ENCODE results near the gene DCUN1D3.

DCUN1D3 gene

DNA sequence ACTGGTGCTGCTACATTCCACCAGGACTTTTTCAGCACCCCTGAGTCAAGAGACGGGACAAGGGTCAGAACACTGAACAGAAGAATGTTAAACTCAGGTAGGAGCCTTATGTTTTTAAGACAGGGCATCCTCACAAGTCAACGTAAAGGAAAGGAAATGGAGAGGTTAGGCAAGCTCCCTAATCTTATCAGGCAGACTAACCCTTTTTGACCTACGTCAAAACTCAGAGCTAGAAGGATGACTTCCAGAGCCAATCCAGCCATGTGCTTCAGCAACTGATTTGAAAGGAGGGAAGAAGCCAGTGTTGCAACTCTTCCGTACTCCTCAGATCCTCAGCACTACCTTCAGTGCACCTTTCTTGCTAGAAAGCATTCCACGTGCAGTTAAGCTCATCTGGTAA is 47.0 kb downstream of the DCUN1D3 start:
- Histone ChIP-seq H3K27me3 (ENCODE audit: control insufficient read depth, insufficient read depth, low read length) (no peaks in the 10 kb centered on the region), H3K9me3 (ENCODE audit: control insufficient read depth, low read length) (no peaks in the 10 kb centered on the region), H3K36me3 (ENCODE audit: control insufficient read depth, insufficient read depth, low read length) (no peaks in the 10 kb centered on the region), H3K9ac (ENCODE audit: low read length) (no peak overlapping the region), H3K4me1 (ENCODE audit: control insufficient read depth, insufficient read depth, low read length) (peaks cover 24% of the 10 kb centered on the region), H3K4me3 (ENCODE audit: low read length) (no peak overlapping the region)

DNA sequence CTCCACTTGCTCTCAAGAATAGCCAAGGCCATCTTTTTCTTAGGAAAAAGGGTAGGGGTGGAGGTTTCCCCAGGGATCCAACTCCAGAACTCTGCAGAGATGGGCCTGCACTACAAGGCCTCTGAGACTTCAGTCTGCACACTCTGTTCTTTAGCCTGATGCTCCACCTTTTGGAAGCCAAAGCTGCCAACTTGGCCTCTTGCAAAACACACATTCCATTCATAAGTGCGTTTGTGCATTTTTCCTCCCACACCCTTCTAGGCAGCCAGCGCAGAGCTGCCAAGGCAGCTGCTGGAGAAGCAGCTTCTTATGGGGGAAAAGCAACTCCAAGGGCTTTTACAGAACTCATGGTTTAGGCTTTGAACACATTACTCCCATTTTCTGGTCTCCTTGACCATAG is 48.6 kb downstream of the DCUN1D3 start:
- Histone ChIP-seq H3K4me3 (ENCODE audit: low read length) (no peak overlapping the region), H3K9me3 (ENCODE audit: control insufficient read depth, low read length) (no peaks in the 10 kb centered on the region), H3K27me3 (ENCODE audit: control insufficient read depth, insufficient read depth, low read length) (no peaks in the 10 kb centered on the region), H3K4me1 (ENCODE audit: control insufficient read depth, insufficient read depth, low read length) (peaks cover 24% of the 10 kb centered on the region), H3K36me3 (ENCODE audit: control insufficient read depth, insufficient read depth, low read length) (no peaks in the 10 kb centered on the region), H3K9ac (ENCODE audit: low read length) (peak overlapping the region; percentile 13)

DNA sequence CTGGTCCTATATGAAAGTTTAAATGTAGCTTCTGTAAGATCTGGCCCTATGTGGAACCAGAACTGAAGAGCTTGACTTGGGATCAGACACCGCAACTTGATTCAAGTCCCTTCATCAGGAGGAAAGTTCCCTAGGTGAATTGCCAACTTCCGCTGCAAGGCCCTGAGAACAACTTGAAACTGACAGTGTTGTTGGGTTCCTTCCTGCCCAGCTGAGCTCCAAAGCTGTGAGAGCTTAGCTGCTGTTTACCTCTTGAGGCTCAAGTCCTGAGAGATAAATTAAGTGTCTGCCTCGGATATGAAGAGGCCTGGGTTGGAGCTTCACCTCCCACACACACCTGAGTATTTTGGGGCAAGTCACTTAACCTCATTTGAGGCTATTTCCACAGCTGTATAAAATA is 49.2 kb downstream of the DCUN1D3 start:
- Histone ChIP-seq H3K4me1 (ENCODE audit: control insufficient read depth, insufficient read depth, low read length) (peaks cover 24% of the 10 kb centered on the region), H3K36me3 (ENCODE audit: control insufficient read depth, insufficient read depth, low read length) (no peaks in the 10 kb centered on the region), H3K9me3 (ENCODE audit: control insufficient read depth, low read length) (no peaks in the 10 kb centered on the region), H3K9ac (ENCODE audit: low read length) (peak overlapping the region; percentile 26), H3K4me3 (ENCODE audit: low read length) (no peak overlapping the region), H3K27me3 (ENCODE audit: control insufficient read depth, insufficient read depth, low read length) (no peaks in the 10 kb centered on the region)

DNA sequence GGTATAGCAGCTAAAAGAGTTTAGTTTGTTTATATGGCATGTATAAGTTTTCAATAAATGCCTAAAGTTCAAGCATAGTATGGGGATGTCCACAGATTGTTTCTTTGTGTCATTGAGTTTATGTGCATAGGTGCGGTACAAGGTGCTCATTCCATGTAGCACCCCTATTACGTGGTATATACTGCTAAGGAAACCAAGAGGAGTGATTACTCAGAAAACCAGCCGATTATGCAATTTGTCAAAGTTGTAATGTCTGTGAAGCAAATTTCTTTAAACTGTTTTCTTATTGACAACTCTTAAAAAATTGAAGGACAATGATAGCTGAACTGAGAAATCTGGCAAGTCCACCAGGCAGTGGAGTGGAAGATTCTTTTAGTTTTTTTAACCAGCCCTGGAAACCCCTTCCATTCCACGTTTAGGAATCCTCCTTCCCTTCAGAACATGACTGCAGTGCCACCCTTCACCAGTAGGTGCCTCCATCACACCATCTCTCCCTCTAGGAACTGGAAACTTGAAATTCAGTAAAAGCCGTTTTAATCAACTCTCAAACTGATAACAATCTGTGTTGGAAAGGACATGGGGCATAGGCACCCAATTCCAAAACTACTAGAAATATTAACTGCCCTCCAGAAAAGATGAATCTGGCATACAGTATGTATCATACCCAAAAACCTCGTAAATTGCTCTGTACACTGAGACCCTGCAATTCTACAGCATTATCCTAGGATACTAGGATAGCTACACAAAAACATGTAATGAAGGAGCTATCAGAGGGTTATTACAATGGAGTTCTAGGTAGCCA is 50.4 kb downstream of the DCUN1D3 start:
- no peak overlapping the region for H3K4me3 ChIP-seq (ENCODE audit: low read length)
- H3K4me1 ChIP-seq (ENCODE audit: control insufficient read depth, insufficient read depth, low read length): peaks cover 24% of the 10 kb centered on the region
- no peaks in the 10 kb centered on the region for H3K36me3 ChIP-seq (ENCODE audit: control insufficient read depth, insufficient read depth, low read length)
- no peaks in the 10 kb centered on the region for H3K27me3 ChIP-seq (ENCODE audit: control insufficient read depth, insufficient read depth, low read length)
- H3K9ac ChIP-seq (ENCODE audit: low read length): no peak overlapping the region
- no peaks in the 10 kb centered on the region for H3K9me3 ChIP-seq (ENCODE audit: control insufficient read depth, low read length)

DNA sequence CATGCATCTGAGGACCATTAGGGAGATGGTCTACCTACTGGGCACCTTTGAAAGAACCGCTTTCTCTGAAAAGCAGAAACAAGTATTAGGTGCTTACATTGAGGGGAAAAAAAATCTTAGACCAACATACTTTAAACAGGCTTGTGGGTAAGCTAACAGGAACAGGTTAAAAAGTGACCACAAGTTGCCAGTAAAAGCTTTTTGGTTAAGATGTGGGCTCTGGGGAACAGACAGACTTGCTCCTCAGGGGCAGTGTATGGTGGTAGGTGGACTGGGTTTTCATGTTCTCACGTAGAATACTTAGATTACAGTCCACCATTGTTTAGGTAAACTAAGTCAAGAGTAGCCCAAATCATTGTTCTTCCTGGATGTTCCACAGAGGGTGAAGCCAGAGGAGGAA is 52.6 kb downstream of the DCUN1D3 start:
- Histone ChIP-seq H3K4me1 (ENCODE audit: control insufficient read depth, insufficient read depth, low read length) (peaks cover 18% of the 10 kb centered on the region), H3K9ac (ENCODE audit: low read length) (no peak overlapping the region), H3K27me3 (ENCODE audit: control insufficient read depth, insufficient read depth, low read length) (no peaks in the 10 kb centered on the region), H3K4me3 (ENCODE audit: low read length) (no peak overlapping the region), H3K36me3 (ENCODE audit: control insufficient read depth, insufficient read depth, low read length) (no peaks in the 10 kb centered on the region), H3K9me3 (ENCODE audit: control insufficient read depth, low read length) (no peaks in the 10 kb centered on the region)

DNA sequence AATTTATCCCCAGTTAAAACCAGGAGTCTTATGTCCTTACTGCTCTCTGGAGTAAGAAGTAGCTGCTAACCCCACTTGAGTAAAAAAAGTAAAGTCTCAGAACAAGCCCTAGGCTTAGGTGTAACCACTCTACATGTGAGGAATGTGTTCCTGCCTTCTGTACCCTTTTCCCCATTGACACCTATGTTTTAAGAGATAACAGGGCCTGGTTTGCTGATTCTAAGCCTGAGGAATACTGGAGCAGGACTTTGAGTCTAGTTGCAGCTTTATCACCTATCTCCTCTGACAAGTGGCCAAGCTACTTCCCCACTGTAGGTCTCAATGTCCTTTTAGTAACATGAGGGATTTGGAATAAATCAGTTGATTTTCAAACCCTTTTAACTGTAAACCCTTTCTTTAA is 53.6 kb downstream of the DCUN1D3 start:
- Histone ChIP-seq H3K36me3 (ENCODE audit: control insufficient read depth, insufficient read depth, low read length) (no peaks in the 10 kb centered on the region), H3K27me3 (ENCODE audit: control insufficient read depth, insufficient read depth, low read length) (no peaks in the 10 kb centered on the region), H3K4me1 (ENCODE audit: control insufficient read depth, insufficient read depth, low read length) (peaks cover 14% of the 10 kb centered on the region), H3K4me3 (ENCODE audit: low read length) (no peak overlapping the region), H3K9ac (ENCODE audit: low read length) (no peak overlapping the region), H3K9me3 (ENCODE audit: control insufficient read depth, low read length) (no peaks in the 10 kb centered on the region)

DNA sequence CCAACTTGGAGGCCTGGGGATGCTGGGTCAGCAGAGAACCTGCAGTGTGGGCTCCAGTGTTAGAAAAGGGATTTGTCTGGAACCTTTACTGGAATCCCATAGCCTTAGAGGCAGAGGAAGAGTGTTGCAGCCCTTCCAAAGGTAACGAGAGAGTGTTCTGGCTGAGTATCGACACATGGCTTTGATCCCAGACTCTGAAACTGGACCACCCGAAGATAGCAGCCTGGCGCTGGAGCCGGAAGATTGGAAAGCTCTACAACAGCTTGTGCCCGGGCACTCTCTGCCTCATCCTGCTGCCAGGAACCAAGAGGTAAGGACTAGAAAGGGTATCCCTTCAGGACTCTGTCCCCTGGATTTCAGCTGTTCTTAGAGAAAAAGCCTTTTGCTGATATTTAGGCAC is 54.1 kb downstream of the DCUN1D3 start:
- no peak overlapping the region for H3K9ac ChIP-seq (ENCODE audit: low read length)

DNA sequence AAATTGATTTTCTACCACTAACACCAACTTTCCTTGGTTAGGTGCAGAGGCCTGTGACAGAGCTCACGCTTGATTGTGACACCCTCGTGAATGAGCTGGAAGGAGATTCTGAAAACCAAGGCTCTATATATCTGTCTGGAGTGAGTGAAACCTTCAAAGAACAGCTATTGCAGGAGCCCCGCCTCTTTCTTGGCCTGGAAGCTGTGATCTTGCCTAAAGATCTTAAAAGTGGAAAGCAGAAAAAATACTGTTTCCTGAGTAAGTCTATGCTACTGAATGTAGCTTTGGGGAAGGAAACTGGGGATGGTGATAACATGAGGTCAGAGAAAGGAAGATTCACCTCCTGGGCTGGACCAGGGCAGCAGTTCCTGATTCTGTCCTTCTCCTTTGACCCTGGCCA is 55.6 kb downstream of the DCUN1D3 start:
- no peaks in the 10 kb centered on the region for H3K27me3 ChIP-seq (ENCODE audit: control insufficient read depth, insufficient read depth, low read length)
- H3K9ac ChIP-seq (ENCODE audit: low read length): no peak overlapping the region
- H3K4me1 ChIP-seq (ENCODE audit: control insufficient read depth, insufficient read depth, low read length): no peaks in the 10 kb centered on the region
- no peak overlapping the region for H3K4me3 ChIP-seq (ENCODE audit: low read length)
- no peaks in the 10 kb centered on the region for H3K9me3 ChIP-seq (ENCODE audit: control insufficient read depth, low read length)
- no peaks in the 10 kb centered on the region for H3K36me3 ChIP-seq (ENCODE audit: control insufficient read depth, insufficient read depth, low read length)

More for the DNA sequence above, 54.1 kb downstream of the DCUN1D3 start:
- Histone ChIP-seq H3K4me1 (ENCODE audit: control insufficient read depth, insufficient read depth, low read length) (peaks cover 9% of the 10 kb centered on the region), H3K27me3 (ENCODE audit: control insufficient read depth, insufficient read depth, low read length) (no peaks in the 10 kb centered on the region), H3K36me3 (ENCODE audit: control insufficient read depth, insufficient read depth, low read length) (no peaks in the 10 kb centered on the region), H3K4me3 (ENCODE audit: low read length) (no peak overlapping the region), H3K9me3 (ENCODE audit: control insufficient read depth, low read length) (no peaks in the 10 kb centered on the region)

DNA sequence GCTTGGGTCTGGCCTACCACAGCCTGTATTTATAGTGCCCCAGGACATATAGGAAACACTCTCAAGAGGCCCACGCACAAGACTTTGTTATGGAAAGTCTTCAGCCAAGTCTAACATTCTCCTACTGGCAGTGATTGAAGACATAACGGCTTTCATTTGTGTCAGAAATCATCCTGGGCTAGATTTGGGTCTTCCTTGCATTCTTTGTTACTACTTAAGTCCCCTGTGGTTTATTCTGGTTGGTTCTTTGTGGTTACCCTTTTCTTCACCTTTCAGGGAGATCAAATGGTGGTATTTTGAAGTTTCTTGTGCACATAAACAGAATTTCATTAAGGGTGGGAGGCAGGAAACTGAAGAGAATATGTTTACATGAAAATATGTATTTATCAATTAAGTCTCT is 56.1 kb downstream of the DCUN1D3 start:
- no peaks in the 10 kb centered on the region for H3K36me3 ChIP-seq (ENCODE audit: control insufficient read depth, insufficient read depth, low read length)
- no peaks in the 10 kb centered on the region for H3K27me3 ChIP-seq (ENCODE audit: control insufficient read depth, insufficient read depth, low read length)
- no peaks in the 10 kb centered on the region for H3K4me1 ChIP-seq (ENCODE audit: control insufficient read depth, insufficient read depth, low read length)
- no peak overlapping the region for H3K9ac ChIP-seq (ENCODE audit: low read length)
- H3K9me3 ChIP-seq (ENCODE audit: control insufficient read depth, low read length): no peaks in the 10 kb centered on the region
- no peak overlapping the region for H3K4me3 ChIP-seq (ENCODE audit: low read length)

DNA sequence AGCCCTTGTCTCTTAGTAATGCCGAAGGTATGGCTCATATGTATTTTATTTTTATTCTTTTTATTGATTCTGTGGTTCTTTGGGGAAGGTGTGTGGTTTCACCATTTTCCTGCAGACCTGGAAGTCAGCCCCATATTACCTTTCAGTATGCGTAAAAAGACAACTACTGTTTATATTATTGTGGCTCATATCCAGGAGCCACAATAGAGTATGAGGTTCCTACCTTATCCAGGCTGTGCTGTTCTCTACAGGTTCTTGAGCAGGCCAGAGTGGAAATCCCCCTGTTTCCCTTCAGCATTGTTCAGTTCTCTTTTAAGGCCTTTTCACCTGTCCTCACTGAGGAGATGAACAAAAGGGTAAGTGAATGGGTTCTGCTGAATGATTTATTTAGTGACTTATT is 60.7 kb downstream of the DCUN1D3 start:
- no peaks in the 10 kb centered on the region for H3K36me3 ChIP-seq (ENCODE audit: control insufficient read depth, insufficient read depth, low read length)
- no peaks in the 10 kb centered on the region for H3K9me3 ChIP-seq (ENCODE audit: control insufficient read depth, low read length)
- H3K9ac ChIP-seq (ENCODE audit: low read length): no peak overlapping the region
- no peak overlapping the region for H3K4me3 ChIP-seq (ENCODE audit: low read length)
- no peaks in the 10 kb centered on the region for H3K4me1 ChIP-seq (ENCODE audit: control insufficient read depth, insufficient read depth, low read length)
- no peaks in the 10 kb centered on the region for H3K27me3 ChIP-seq (ENCODE audit: control insufficient read depth, insufficient read depth, low read length)

DNA sequence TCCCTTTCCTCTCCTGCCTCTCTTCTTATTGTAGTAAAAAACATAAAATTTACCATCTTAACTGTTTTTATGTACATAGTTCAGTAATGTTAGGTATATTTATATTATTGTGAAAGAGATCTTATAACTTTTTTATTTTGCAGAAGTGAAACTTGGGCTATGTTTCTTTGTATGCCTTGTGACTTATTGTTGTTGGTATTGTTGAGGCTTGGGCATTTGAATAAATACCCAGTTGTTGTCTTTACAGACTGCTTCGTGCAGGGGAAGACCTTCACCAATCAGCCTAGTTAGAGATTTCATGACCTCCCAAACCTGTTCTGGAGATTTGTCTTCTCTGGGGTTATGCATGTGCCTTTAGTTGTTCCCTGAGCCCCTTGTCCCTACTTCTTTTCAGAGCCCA is 61.9 kb downstream of the DCUN1D3 start:
- Histone ChIP-seq H3K4me3 (ENCODE audit: low read length) (no peak overlapping the region), H3K36me3 (ENCODE audit: control insufficient read depth, insufficient read depth, low read length) (no peaks in the 10 kb centered on the region), H3K9me3 (ENCODE audit: control insufficient read depth, low read length) (no peaks in the 10 kb centered on the region)

DNA sequence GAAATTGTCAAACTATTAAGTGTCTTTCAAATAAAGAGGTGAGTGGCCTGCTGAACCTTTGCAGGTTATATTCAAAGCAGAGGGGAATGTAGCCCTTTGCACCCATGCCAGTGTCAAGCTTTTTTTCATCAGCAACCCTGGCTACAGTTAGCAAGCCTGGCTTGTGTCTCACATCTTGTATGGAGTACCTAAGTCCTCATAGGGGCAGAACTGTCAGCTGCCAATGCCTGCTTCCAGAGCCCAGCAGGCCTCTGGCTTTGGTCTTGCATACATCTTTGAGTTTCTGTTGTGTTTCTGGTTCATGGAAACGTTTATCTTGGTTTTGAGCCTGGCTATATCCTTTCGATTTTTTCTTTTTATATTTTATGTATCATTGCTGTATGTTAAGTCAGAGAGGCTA is 67.1 kb downstream of the DCUN1D3 start:
- H3K36me3 ChIP-seq (ENCODE audit: control insufficient read depth, insufficient read depth, low read length): no peaks in the 10 kb centered on the region
- no peaks in the 10 kb centered on the region for H3K4me1 ChIP-seq (ENCODE audit: control insufficient read depth, insufficient read depth, low read length)
- H3K27me3 ChIP-seq (ENCODE audit: control insufficient read depth, insufficient read depth, low read length): no peaks in the 10 kb centered on the region
- no peak overlapping the region for H3K9ac ChIP-seq (ENCODE audit: low read length)
- H3K4me3 ChIP-seq (ENCODE audit: low read length): no peak overlapping the region
- H3K9me3 ChIP-seq (ENCODE audit: control insufficient read depth, low read length): no peaks in the 10 kb centered on the region

More for the DNA sequence above, 61.9 kb downstream of the DCUN1D3 start:
- Histone ChIP-seq H3K4me1 (ENCODE audit: control insufficient read depth, insufficient read depth, low read length) (no peaks in the 10 kb centered on the region), H3K27me3 (ENCODE audit: control insufficient read depth, insufficient read depth, low read length) (no peaks in the 10 kb centered on the region), H3K9ac (ENCODE audit: low read length) (no peak overlapping the region)

DNA sequence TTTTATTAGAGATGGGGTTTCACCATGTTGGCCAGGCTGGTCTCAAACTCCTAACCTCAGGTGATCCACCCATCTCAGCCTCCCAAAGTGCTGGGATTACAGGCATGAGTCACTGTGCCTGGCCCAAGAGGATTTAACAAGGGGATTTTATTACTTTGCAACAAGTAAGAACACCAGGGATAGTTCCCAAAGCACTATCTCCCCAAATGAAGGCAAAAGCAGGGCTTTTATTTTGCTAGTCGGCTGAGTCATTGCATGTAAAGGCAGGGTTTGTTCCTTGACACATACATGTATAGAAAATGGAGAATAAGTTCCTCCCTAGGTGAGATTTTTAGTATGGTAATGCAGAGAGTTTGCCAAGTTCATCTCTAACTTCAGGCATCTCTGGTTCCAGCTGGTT is 69.8 kb downstream of the DCUN1D3 start:
- Histone ChIP-seq H3K9me3 (ENCODE audit: control insufficient read depth, low read length) (no peaks in the 10 kb centered on the region), H3K36me3 (ENCODE audit: control insufficient read depth, insufficient read depth, low read length) (no peaks in the 10 kb centered on the region), H3K27me3 (ENCODE audit: control insufficient read depth, insufficient read depth, low read length) (no peaks in the 10 kb centered on the region), H3K4me1 (ENCODE audit: control insufficient read depth, insufficient read depth, low read length) (peaks cover 10% of the 10 kb centered on the region), H3K9ac (ENCODE audit: low read length) (no peak overlapping the region), H3K4me3 (ENCODE audit: low read length) (no peak overlapping the region)
